HCT116 (cell line): Measurements from ENCODE around the gene CNTNAP2. TPM values are rescaled to one million over a fixed set of nuclear protein-coding genes. Genes with fewer than 3 reads are reported as not detected.

ENCODE experiments used
- ATAC-seq: fragments of 200-7000 bp; cut with Tn5 transposase; 2 replicates; pipeline ENCODE4 v1.9.1; 2020; ENCODE audit warnings: mild to moderate bottlenecking, moderate library complexity
- BruUV-seq: library from RNA; stranded (reverse); fragments of 400-500 nt; replicated peaks from 2 replicates; lab custom pipeline; 2021; lab: Mats Ljungman, UMichigan
- CTCF ChIA-PET: fragments of 300-600 bp; sonication (Branson Sonifier 250); formaldehyde crosslinking; loops from one replicate; lab custom pipeline; 2021; ENCODE audit warnings: antibody characterized with exemption; lab: Charles Lee
- POLR2A ChIA-PET: fragments of 300-600, 350-600 bp; sonication (Branson Sonifier 250); formaldehyde crosslinking; loops from one replicate; lab custom pipeline; 2021; ENCODE audit warnings: antibody characterized with exemption; lab: Charles Lee
- RAD21 ChIA-PET, 2 experiments: fragments of 300-600 bp; sonication (Branson Sonifier 250); formaldehyde crosslinking; loops; one replicate each; lab custom pipeline; 2023; ENCODE audit warnings: low total read pairs in 2 of 2; ENCODE audit not compliant: uncharacterized antibody in 2 of 2, unreplicated experiment in 2 of 2, low non-redundant PET in 1 of 2; lab: Charles Lee
- DNase-seq: peaks from one replicate; pipeline ENCODE4 v3.0.0-alpha.2; 2010; ENCODE audit warnings: low read depth, low spot score
- H2AFZ ChIP-seq: fragments of 200-600 bp; shearing (Covaris generic), sonication (generic); 2 replicates; pipeline ENCODE4 v1.6.1; 2017; ENCODE audit warnings: low read depth, mixed run types, mixed read lengths, antibody characterized with exemption, low read length; ENCODE audit not compliant: poor library complexity, severe bottlenecking
- H3K27ac ChIP-seq: 2 replicates; pipeline ENCODE4 v1.5.1; 2012; ENCODE audit warnings: low read depth, low read length
- H3K27me3 ChIP-seq: fragments of 200-600 bp; sonication (generic); 2 replicates; pipeline ENCODE4 v1.6.1; 2016; ENCODE audit warnings: mixed run types, low read length, mixed read lengths; ENCODE audit not compliant: insufficient read depth
- H3K36me3 ChIP-seq, 2 experiments: fragments of 200-500 bp in 1 of 2; fragments of 200-600 bp in 1 of 2; sonication (Bioruptor generic) in 1 of 2; sonication (generic) in 1 of 2; 2 replicates each; pipeline versions ENCODE4 v1.5.1 to v1.6.1; 2014 to 2016; ENCODE audit warnings: low read length in 2 of 2, inconsistent platforms in 1 of 2, mixed read lengths in 1 of 2, mixed run types in 1 of 2; ENCODE audit not compliant: insufficient read depth in 2 of 2, control insufficient read depth in 1 of 2
- H3K4me1 ChIP-seq, 2 experiments: fragments of 200-600 bp in 1 of 2; sonication (generic) in 1 of 2; 2 replicates each; pipeline versions ENCODE4 v1.5.1 to v1.6.1; 2012 to 2017; ENCODE audit warnings: low read length in 2 of 2, inconsistent platforms in 1 of 2, mild to moderate bottlenecking in 1 of 2, mixed read lengths in 1 of 2, mixed run types in 1 of 2, moderate library complexity in 1 of 2; ENCODE audit not compliant: insufficient read depth in 2 of 2, control insufficient read depth in 1 of 2
- H3K4me2 ChIP-seq: fragments of 200-600 bp; sonication (generic); 2 replicates; pipeline ENCODE4 v1.6.1; 2017; ENCODE audit warnings: mixed run types, low read length, mixed read lengths
- H3K4me3 ChIP-seq, 2 experiments: fragments of 200-600 bp in 1 of 2; sonication (generic) in 1 of 2; replicated peaks in 1 of 2; 2 replicates each; pipeline ENCODE4 v1.5.1; 2011 to 2016; ENCODE audit warnings: low read length in 2 of 2, control low read depth in 1 of 2, low read depth in 1 of 2, mild to moderate bottlenecking in 1 of 2, mixed read lengths in 1 of 2, mixed run types in 1 of 2
- H3K79me2 ChIP-seq: fragments of 200-600 bp; sonication (generic); 2 replicates; pipeline ENCODE4 v1.6.1; 2017; ENCODE audit warnings: mild to moderate bottlenecking, mixed run types, low read length, moderate library complexity, mixed read lengths; ENCODE audit not compliant: insufficient read depth
- H3K9ac ChIP-seq: fragments of 200-600 bp; sonication (generic); 2 replicates; pipeline ENCODE4 v1.6.1; 2016; ENCODE audit warnings: low read length, mixed read lengths
- H3K9me2 ChIP-seq: fragments of 200-600 bp; sonication (generic), shearing (Covaris generic); 2 replicates; pipeline ENCODE4 v1.6.1; 2017; ENCODE audit warnings: mixed run types, mild to moderate bottlenecking, moderate library complexity; ENCODE audit not compliant: insufficient read depth
- H3K9me3 ChIP-seq, 2 experiments: fragments of 200-500 bp in 1 of 2; fragments of 200-600 bp in 1 of 2; sonication (Bioruptor generic) in 1 of 2; sonication (generic) in 1 of 2; 2 replicates each; pipeline ENCODE4 v1.6.1; 2014 to 2017; ENCODE audit warnings: low read length in 2 of 2, mixed read lengths in 2 of 2, inconsistent platforms in 1 of 2, low read depth in 1 of 2, mild to moderate bottlenecking in 1 of 2, mixed run types in 1 of 2, moderate library complexity in 1 of 2; ENCODE audit not compliant: control insufficient read depth in 1 of 2, insufficient read depth in 1 of 2
- H4K20me1 ChIP-seq: fragments of 200-600 bp; sonication (generic), shearing (Covaris generic); 2 replicates; pipeline ENCODE4 v1.6.1; 2017; ENCODE audit warnings: mixed run types, mild to moderate bottlenecking, moderate library complexity; ENCODE audit not compliant: insufficient read depth
- ATF3 ChIP-seq: IDR thresholded peaks from 2 replicates; pipeline ENCODE4 v1.6.1; 2012
- CBX3 ChIP-seq: IDR thresholded peaks from 2 replicates; pipeline ENCODE4 v1.6.1; 2012; ENCODE audit warnings: low read depth
- CEBPB ChIP-seq: IDR thresholded peaks from 2 replicates; pipeline ENCODE4 v1.6.1; 2012; ENCODE audit warnings: low read depth
- ELF1 ChIP-seq: IDR thresholded peaks from 2 replicates; pipeline ENCODE4 v1.6.1; 2012; ENCODE audit warnings: low read depth, borderline replicate concordance
- EZH2 ChIP-seq: fragments of 200-600 bp; sonication (generic); IDR thresholded peaks from 2 replicates; pipeline ENCODE4 v1.6.1; 2017; ENCODE audit warnings: antibody characterized with exemption, mixed run types
- EZH2phosphoT487 ChIP-seq: fragments of 200-600 bp; IDR thresholded peaks from 2 replicates; pipeline ENCODE4 v1.6.1; 2018; ENCODE audit warnings: antibody characterized with exemption, borderline replicate concordance
- FOSL1 ChIP-seq: IDR thresholded peaks from 2 replicates; pipeline ENCODE4 v1.6.1; 2012; ENCODE audit warnings: low read depth
- POLR2A ChIP-seq: IDR thresholded peaks from 2 replicates; pipeline ENCODE4 v1.7.0; 2011; ENCODE audit warnings: borderline replicate concordance; ENCODE audit not compliant: insufficient read depth, insufficient read length; ENCODE audit errors: extremely low read depth
- POLR2AphosphoS5 ChIP-seq: IDR thresholded peaks from 2 replicates; pipeline ENCODE4 v1.6.1; 2011; ENCODE audit warnings: mild to moderate bottlenecking, low read depth, low read length, moderate library complexity
- RAD21 ChIP-seq: IDR thresholded peaks from 2 replicates; pipeline ENCODE4 v1.6.1; 2012; ENCODE audit warnings: low read depth, mild to moderate bottlenecking
- SIN3A ChIP-seq: IDR thresholded peaks from 2 replicates; pipeline ENCODE4 v1.6.1; 2012; ENCODE audit warnings: low read depth
- SP1 ChIP-seq: IDR thresholded peaks from 2 replicates; pipeline ENCODE4 v1.6.1; 2012; ENCODE audit warnings: low read depth
- SRF ChIP-seq: IDR thresholded peaks from 2 replicates; pipeline ENCODE4 v1.6.1; 2012; ENCODE audit warnings: low read depth
- TCF7L2 ChIP-seq: IDR thresholded peaks from 2 replicates; pipeline ENCODE4 v1.7.0; 2011; ENCODE audit warnings: borderline replicate concordance, inconsistent platforms; ENCODE audit not compliant: insufficient read depth, insufficient read length; ENCODE audit errors: extremely low read depth
- YY1 ChIP-seq: IDR thresholded peaks from 2 replicates; pipeline ENCODE4 v1.6.1; 2011; ENCODE audit warnings: low read length, low read depth, moderate library complexity, mild to moderate bottlenecking; ENCODE audit not compliant: insufficient replicate concordance; ENCODE audit errors: extremely low read depth
- ZBTB33 ChIP-seq: IDR thresholded peaks from 2 replicates; pipeline ENCODE4 v1.6.1; 2011; ENCODE audit warnings: mild to moderate bottlenecking, low read length, moderate library complexity; ENCODE audit not compliant: insufficient replicate concordance; ENCODE audit errors: extremely low read depth
- ZFX ChIP-seq: fragments of 450-650 bp; IDR thresholded peaks from 2 replicates; pipeline ENCODE4 v1.6.1; 2017
- ZNF274 ChIP-seq: fragments of 200-500 bp; sonication (Bioruptor generic); IDR thresholded peaks from 2 replicates; pipeline ENCODE4 v1.6.1; 2014; ENCODE audit warnings: mild to moderate bottlenecking, low read depth, low read length, inconsistent platforms
- intact Hi-C: fragments of 100-400 bp; cut with micrococcal nuclease; formaldehyde crosslinking; loops from 2 replicates; pipeline ENCODE4 v1.10.0; 2022
- total RNA-seq: library from RNA; stranded (reverse); gene quantifications from one replicate; pipeline ENCODE4 v1.2.1, GENCODE V29; 2021; ENCODE audit not compliant: unreplicated experiment

Gene CNTNAP2
- total RNA-seq, 1 experiment from 2014 or later = 0.37 TPM

GRCh38 chr7:147304376-147304775, 1187.8 kb downstream of the CNTNAP2 start:
- H3K4me1 ChIP-seq = no peaks in the 10 kb centered on the region
- RAD21 ChIA-PET = no interaction called here
- POLR2A ChIA-PET = no interaction called here
- intact Hi-C loops = no loop called here
- H3K36me3 ChIP-seq = no peaks in the 10 kb centered on the region
- H4K20me1 ChIP-seq = no peaks in the 10 kb centered on the region
- H3K9me2 ChIP-seq = no peaks in the 10 kb centered on the region
- H3K27me3 ChIP-seq = no peaks in the 10 kb centered on the region
- TF ChIP-seq SRF = no peak
- no peak for TF ChIP-seq ATF3
- TF ChIP-seq ZNF274 = no peak
- no peak for TF ChIP-seq TCF7L2
- TF ChIP-seq FOSL1 = no peak
- TF ChIP-seq ELF1 = no peak
- no peak for TF ChIP-seq SIN3A
- TF ChIP-seq YY1 = no peak
- no peak for TF ChIP-seq CBX3
- BruUV-seq = no TSS peak
- H3K4me3 ChIP-seq = no peak overlapping the region
- H3K4me2 ChIP-seq = no peak overlapping the region
- CTCF ChIA-PET = interaction anchor here (0.6 kb wide), 1 partner anchor 843 kb away, joined by 4 read pairs; no protein-coding TSS in a partner anchor
- H2AFZ ChIP-seq = no peak overlapping the region
- H3K79me2 ChIP-seq = no peaks in the 10 kb centered on the region
- no peak overlapping the region for H3K9ac ChIP-seq
- no peak overlapping the region for H3K27ac ChIP-seq
- DNase-seq = no peak
- peaks cover 9 to 25% of the 10 kb centered on the region in 2 experiments; a peak in 2 of 4 replicates for H3K9me3 ChIP-seq
- ATAC-seq = no peak

GRCh38 chr7:147305827-147306226, 1189.2 kb downstream of the CNTNAP2 start:
- Histone ChIP-seq H3K27ac (no peak overlapping the region), H3K27me3 (no peaks in the 10 kb centered on the region), H3K9ac (no peak overlapping the region), H2AFZ (no peak overlapping the region), H3K4me3 (no peak overlapping the region), H3K4me1 (no peaks in the 10 kb centered on the region), H3K9me2 (no peaks in the 10 kb centered on the region), H3K79me2 (no peaks in the 10 kb centered on the region), H3K36me3 (no peaks in the 10 kb centered on the region), H3K4me2 (no peak overlapping the region), H3K9me3 (peaks cover 9 to 28% of the 10 kb centered on the region in 2 experiments; a peak in 2 of 4 replicates), H4K20me1 (no peaks in the 10 kb centered on the region)
- no peak for TF ChIP-seq POLR2AphosphoS5
- no peak for TF ChIP-seq EZH2
- TF ChIP-seq FOSL1 = no peak
- TF ChIP-seq CEBPB = no peak
- TF ChIP-seq ZBTB33 = no peak
- TF ChIP-seq RAD21 = no peak
- no peak for TF ChIP-seq YY1
- TF ChIP-seq EZH2phosphoT487 = no peak
- no peak for TF ChIP-seq SP1
- TF ChIP-seq ATF3 = no peak
- no peak for TF ChIP-seq SIN3A
- TF ChIP-seq ZNF274 = no peak
- TF ChIP-seq ZFX = no peak
- no peak for TF ChIP-seq POLR2A
- ChIA-PET RAD21 (no interaction called here), POLR2A (no interaction called here), CTCF (no interaction called here)
- intact Hi-C loops = no loop called here
- no TSS peak for BruUV-seq
- DNase-seq (no peak), ATAC-seq (no peak)
